HL-60 (cell line): ENCODE measurements around the gene ERVK3-1.

Experiments
- DNase-seq, 2 experiments: peaks; one replicate each; pipeline ENCODE4 v3.0.0-alpha.2; 2010 to 2020; ENCODE audit warnings: low read depth in 1 of 2, low spot score in 1 of 2
- H3K27ac ChIP-seq: fragments of 250-450 bp; sonication (Bioruptor Pico); replicated peaks from 2 replicates; pipeline ENCODE4 v1.5.1; 2020; ENCODE audit warnings: mild to moderate bottlenecking, moderate library complexity
- H3K27me3 ChIP-seq: fragments of 250-450 bp; sonication (Bioruptor Pico); 2 replicates; pipeline ENCODE4 v1.5.1; 2021; ENCODE audit warnings: mild to moderate bottlenecking, moderate library complexity; ENCODE audit not compliant: insufficient read depth, poor library complexity, severe bottlenecking
- H3K4me3 ChIP-seq: replicated peaks from 2 replicates; pipeline ENCODE4 v1.5.1; 2011; ENCODE audit warnings: mild to moderate bottlenecking, control low read depth, low read length; ENCODE audit not compliant: insufficient read depth
- CTCF ChIP-seq: IDR thresholded peaks from one replicate; pipeline ENCODE4 v1.5.1; 2011; ENCODE audit warnings: low read length, control low read depth, inconsistent platforms; ENCODE audit not compliant: insufficient read depth
- GABPA ChIP-seq: IDR thresholded peaks from 2 replicates; pipeline ENCODE4 v1.6.1; 2012; ENCODE audit warnings: low read depth
- POLR2AphosphoS5 ChIP-seq: IDR thresholded peaks from 2 replicates; pipeline ENCODE4 v1.6.1; 2012; ENCODE audit warnings: low read depth
- REST ChIP-seq: IDR thresholded peaks from 2 replicates; pipeline ENCODE4 v1.6.1; 2012; ENCODE audit warnings: low read depth; ENCODE audit not compliant: insufficient replicate concordance
- SPI1 ChIP-seq: IDR thresholded peaks from 2 replicates; pipeline ENCODE4 v1.6.1; 2012; ENCODE audit warnings: low read depth, mild to moderate bottlenecking, borderline replicate concordance

The ERVK3-1 gene

GRCh38 chr19:58355908-58356765 lies 51.0 kb downstream of the ERVK3-1 start:
- TF ChIP-seq POLR2AphosphoS5, result no peak
- TF ChIP-seq SPI1, result no peak
- TF ChIP-seq REST, result no peak
- TF ChIP-seq CTCF, result no peak
- no peak for TF ChIP-seq GABPA
- Histone ChIP-seq H3K27ac (no peak overlapping the region), H3K27me3 (no peaks in the 10 kb centered on the region), H3K4me3 (no peak overlapping the region)
- no peak for DNase-seq

GRCh38 chr19:58356766-58357480 lies 51.7 kb downstream of the ERVK3-1 start:
- H3K4me3 ChIP-seq, result no peak overlapping the region
- TF ChIP-seq CTCF (no peak), SPI1 (no peak)
- no peaks in the 10 kb centered on the region for H3K27me3 ChIP-seq
- DNase-seq, result no peak
- no peak overlapping the region for H3K27ac ChIP-seq

GRCh38 chr19:58357481-58358145 lies 52.4 kb downstream of the ERVK3-1 start:
- Histone ChIP-seq H3K27me3 (no peaks in the 10 kb centered on the region), H3K27ac (no peak overlapping the region), H3K4me3 (no peak overlapping the region)
- no peak for TF ChIP-seq GABPA
- no peak for TF ChIP-seq SPI1
- no peak for TF ChIP-seq POLR2AphosphoS5
- TF ChIP-seq CTCF, result no peak
- no peak for TF ChIP-seq REST
- DNase-seq, result no peak
